Mesendoderm (in vitro differentiated cells): ENCODE data around the gene FBXL17.
"Not testable (repeated sequence)": the region's sequence is repeated elsewhere in the genome, so short reads cannot be mapped to it uniquely, and the experiment has no call there.

Experiments
- DNase-seq: peaks from one replicate; pipeline ENCODE4 v3.0.0; 2013
- H2AK5ac ChIP-seq: 2 replicates; pipeline ENCODE4 v1.6.1; 2013; ENCODE audit warnings: low read length, inconsistent platforms
- H2BK120ac ChIP-seq: 2 replicates; pipeline ENCODE4 v1.6.1; 2013; ENCODE audit warnings: low read depth, mild to moderate bottlenecking, low read length, moderate library complexity, mixed read lengths
- H2BK15ac ChIP-seq: replicated peaks from 2 replicates; pipeline ENCODE4 v1.6.1; 2013; ENCODE audit warnings: low read depth, mild to moderate bottlenecking, moderate library complexity
- H2BK5ac ChIP-seq: 2 replicates; pipeline ENCODE4 v1.6.1; 2013; ENCODE audit warnings: low read length, inconsistent platforms
- H3K18ac ChIP-seq: 2 replicates; pipeline ENCODE4 v1.6.1; 2013; ENCODE audit warnings: mild to moderate bottlenecking, low read length, mixed read lengths
- H3K23ac ChIP-seq: one replicate; pipeline ENCODE4 v1.6.1; 2013; ENCODE audit warnings: low read length
- H3K27ac ChIP-seq: 2 replicates; pipeline ENCODE4 v1.5.1; 2013; ENCODE audit warnings: low read depth, mild to moderate bottlenecking, inconsistent platforms, low read length, moderate library complexity
- H3K27me3 ChIP-seq: 2 replicates; pipeline ENCODE4 v1.6.1; 2013; ENCODE audit warnings: low read length, control low read depth, mild to moderate bottlenecking, inconsistent platforms; ENCODE audit not compliant: insufficient read depth, poor library complexity
- H3K36me3 ChIP-seq: 2 replicates; pipeline ENCODE4 v1.6.1; 2013; ENCODE audit warnings: low read length, inconsistent platforms; ENCODE audit not compliant: control insufficient read depth, insufficient read depth
- H3K4ac ChIP-seq: one replicate; pipeline ENCODE4 v1.6.1; 2013; ENCODE audit warnings: low read depth, mild to moderate bottlenecking, low read length, moderate library complexity
- H3K4me1 ChIP-seq: 2 replicates; pipeline ENCODE4 v1.6.1; 2013; ENCODE audit warnings: low read depth, low read length, inconsistent platforms; ENCODE audit not compliant: control insufficient read depth
- H3K4me2 ChIP-seq: 2 replicates; pipeline ENCODE4 v1.6.1; 2013; ENCODE audit warnings: low read length
- H3K4me3 ChIP-seq: 2 replicates; pipeline ENCODE4 v1.5.1; 2013; ENCODE audit warnings: mild to moderate bottlenecking, low read length
- H3K56ac ChIP-seq: one replicate; pipeline ENCODE4 v1.6.1; 2013; ENCODE audit warnings: low read length
- H3K79me1 ChIP-seq: 2 replicates; pipeline ENCODE4 v1.6.1; 2013; ENCODE audit warnings: low read length, inconsistent platforms
- H3K79me2 ChIP-seq: 2 replicates; pipeline ENCODE4 v1.6.1; 2013; ENCODE audit warnings: mild to moderate bottlenecking, low read length; ENCODE audit not compliant: control insufficient read depth, insufficient read depth
- H3K9ac ChIP-seq: 2 replicates; pipeline ENCODE4 v1.6.1; 2013; ENCODE audit warnings: low read length, inconsistent platforms
- H4K5ac ChIP-seq: one replicate; pipeline ENCODE4 v1.6.1; 2013; ENCODE audit warnings: low read length
- H4K8ac ChIP-seq: one replicate; pipeline ENCODE4 v1.6.1; 2013; ENCODE audit warnings: low read depth, mild to moderate bottlenecking, control low read depth, low read length, moderate library complexity
- WGBS: extraction: QIAGEN DNeasy Blood & Tissue Kit; methylation state at CpG from one replicate; pipeline ENCODE4 v1.1.7; 2013; ENCODE audit warnings: low lambda C conversion rate, missing lambda C conversion rate; ENCODE audit not compliant: insufficient coverage; ENCODE audit errors: extremely low coverage; 5-methylcytosine and 5-hydroxymethylcytosine counted together

FBXL17 gene

GRCh38 chr5:108278285-108279240 lies 103.3 kb downstream of the FBXL17 start:
- Histone ChIP-seq H3K18ac (no peak overlapping the region), H3K56ac (no peak overlapping the region), H3K27ac (no peak overlapping the region), H3K23ac (no peak overlapping the region), H3K4me2 (no peak overlapping the region), H2BK120ac (no peak overlapping the region), H3K4me3 (no peak overlapping the region), H2BK5ac (no peak overlapping the region), H4K5ac (no peak overlapping the region), H3K79me2 (no peaks in the 10 kb centered on the region), H2BK15ac (no peak overlapping the region), H3K4me1 (no peaks in the 10 kb centered on the region), H3K9ac (no peak overlapping the region), H3K79me1 (no peaks in the 10 kb centered on the region), H2AK5ac (no peak overlapping the region), H4K8ac (no peak overlapping the region), H3K27me3 (no peaks in the 10 kb centered on the region), H3K4ac (no peak overlapping the region), H3K36me3 (no peaks in the 10 kb centered on the region)
- no CpG with 5 or more reads among the region's 3 CpGs for WGBS
- peak; percentile 47 for DNase-seq

GRCh38 chr5:108276187-108277050 lies 105.5 kb downstream of the FBXL17 start:
- WGBS = no CpG with 5 or more reads among the region's 1 CpG
- Histone ChIP-seq H3K27ac (no peak overlapping the region), H3K36me3 (no peaks in the 10 kb centered on the region)

GRCh38 chr5:108274080-108274479 lies 107.8 kb downstream of the FBXL17 start:
- not testable (repeated sequence) for DNase-seq
- WGBS = no CpG with 5 or more reads among the region's 10 CpGs

More at GRCh38 chr5:108276187-108277050, 105.5 kb downstream of the FBXL17 start:
- no peak overlapping the region for H3K18ac ChIP-seq
- no peak overlapping the region for H3K4me3 ChIP-seq
- no peak overlapping the region for H4K5ac ChIP-seq
- H3K79me1 ChIP-seq = no peaks in the 10 kb centered on the region
- H4K8ac ChIP-seq = no peak overlapping the region
- H3K23ac ChIP-seq = no peak overlapping the region
- H3K79me2 ChIP-seq = no peaks in the 10 kb centered on the region
- H3K4me1 ChIP-seq = no peaks in the 10 kb centered on the region
- no peak overlapping the region for H2BK5ac ChIP-seq
- no peaks in the 10 kb centered on the region for H3K27me3 ChIP-seq
- H2AK5ac ChIP-seq = no peak overlapping the region
- no peak overlapping the region for H3K4ac ChIP-seq
- no peak overlapping the region for H3K4me2 ChIP-seq
- no peak overlapping the region for H2BK120ac ChIP-seq
- no peak for DNase-seq
- H3K9ac ChIP-seq = no peak overlapping the region
- no peak overlapping the region for H3K56ac ChIP-seq
- no peak overlapping the region for H2BK15ac ChIP-seq

GRCh38 chr5:108271127-108271526 lies 110.8 kb downstream of the FBXL17 start:
- Histone ChIP-seq H3K79me2 (no peaks in the 10 kb centered on the region), H4K8ac (no peak overlapping the region), H3K4me2 (no peak overlapping the region), H3K9ac (no peak overlapping the region), H3K27me3 (no peaks in the 10 kb centered on the region), H2AK5ac (no peak overlapping the region), H3K4me3 (no peak overlapping the region), H4K5ac (no peak overlapping the region), H2BK5ac (no peak overlapping the region), H2BK120ac (no peak overlapping the region), H3K23ac (no peak overlapping the region), H3K18ac (no peak overlapping the region), H3K56ac (no peak overlapping the region), H3K4ac (no peak overlapping the region), H3K36me3 (no peaks in the 10 kb centered on the region), H3K4me1 (no peaks in the 10 kb centered on the region), H2BK15ac (no peak overlapping the region), H3K27ac (no peak overlapping the region), H3K79me1 (no peaks in the 10 kb centered on the region)
- no peak for DNase-seq
- no CpG with 5 or more reads among the region's 1 CpG for WGBS

More at GRCh38 chr5:108274080-108274479, 107.8 kb downstream of the FBXL17 start:
- H3K4me3 ChIP-seq, H3K23ac ChIP-seq, H3K27me3 ChIP-seq, H3K18ac ChIP-seq, H3K4ac ChIP-seq, H2BK15ac ChIP-seq, H3K4me2 ChIP-seq, H3K79me2 ChIP-seq, H3K9ac ChIP-seq, H3K79me1 ChIP-seq, H3K56ac ChIP-seq, H3K4me1 ChIP-seq, H4K5ac ChIP-seq, H2AK5ac ChIP-seq, H3K36me3 ChIP-seq, H2BK5ac ChIP-seq, H2BK120ac ChIP-seq, H3K27ac ChIP-seq, H4K8ac ChIP-seq: not testable (repeated sequence)

- H3K79me1 ChIP-seq = no peaks in the 10 kb centered on the region
- H2AK5ac ChIP-seq = no peak overlapping the region
- no peak overlapping the region for H2BK5ac ChIP-seq
- H3K23ac ChIP-seq = no peak overlapping the region
- no peak for DNase-seq
- H3K18ac ChIP-seq = no peak overlapping the region
- H3K27me3 ChIP-seq = no peaks in the 10 kb centered on the region
- no peak overlapping the region for H4K8ac ChIP-seq
- H3K4me1 ChIP-seq = no peaks in the 10 kb centered on the region
- no peak overlapping the region for H3K4ac ChIP-seq
- H2BK120ac ChIP-seq = no peak overlapping the region
- H4K5ac ChIP-seq = no peak overlapping the region
- no peaks in the 10 kb centered on the region for H3K36me3 ChIP-seq
- no peak overlapping the region for H3K56ac ChIP-seq
- H3K27ac ChIP-seq = no peak overlapping the region
- WGBS = no CpG with 5 or more reads among the region's 2 CpGs
- no peak overlapping the region for H3K4me3 ChIP-seq
- no peaks in the 10 kb centered on the region for H3K79me2 ChIP-seq
- no peak overlapping the region for H3K9ac ChIP-seq
- no peak overlapping the region for H3K4me2 ChIP-seq
- no peak overlapping the region for H2BK15ac ChIP-seq
Observed at GRCh38 chr5:108266242-108266641, 115.7 kb downstream of the FBXL17 start.
